Neuronal stem cell (in vitro differentiated cells): ENCODE results near the gene ATIC.

Source experiments
- DNase-seq: peaks from one replicate; pipeline ENCODE4 v3.0.0-alpha.2; 2013; ENCODE audit warnings: low spot score
- H2AFZ ChIP-seq: one replicate; pipeline ENCODE4 v1.6.1; 2013; ENCODE audit warnings: mild to moderate bottlenecking, low read length, inconsistent platforms
- H2AK5ac ChIP-seq: 2 replicates; pipeline ENCODE4 v1.6.1; 2013; ENCODE audit warnings: low read depth, mild to moderate bottlenecking, inconsistent platforms, low read length, moderate library complexity, mixed read lengths
- H2BK120ac ChIP-seq: 2 replicates; pipeline ENCODE4 v1.6.1; 2013; ENCODE audit warnings: low read depth, mild to moderate bottlenecking, inconsistent platforms, low read length, moderate library complexity, mixed read lengths
- H2BK12ac ChIP-seq: one replicate; pipeline ENCODE4 v1.6.1; 2013; ENCODE audit warnings: low read length, inconsistent platforms
- H2BK15ac ChIP-seq: 2 replicates; pipeline ENCODE4 v1.6.1; 2013; ENCODE audit warnings: mild to moderate bottlenecking, low read length, inconsistent platforms, mixed read lengths
- H2BK5ac ChIP-seq: one replicate; pipeline ENCODE4 v1.6.1; 2013; ENCODE audit warnings: inconsistent platforms, mild to moderate bottlenecking, low read length, moderate library complexity
- H3K14ac ChIP-seq: one replicate; pipeline ENCODE4 v1.6.1; 2013; ENCODE audit warnings: low read length, inconsistent platforms
- H3K18ac ChIP-seq: 2 replicates; pipeline ENCODE4 v1.6.1; 2013; ENCODE audit warnings: low read length, inconsistent platforms
- H3K23ac ChIP-seq: 2 replicates; pipeline ENCODE4 v1.6.1; 2013; ENCODE audit warnings: low read depth, mild to moderate bottlenecking, mixed read lengths, low read length, inconsistent platforms; ENCODE audit not compliant: poor library complexity
- H3K27ac ChIP-seq: replicated peaks from 3 replicates; pipeline ENCODE4 v1.5.1; 2013; ENCODE audit warnings: low read length, inconsistent platforms
- H3K27me3 ChIP-seq, 3 experiments: 2 replicates each; pipeline ENCODE4 v1.6.1; 2013; ENCODE audit warnings: low read length in 3 of 3, mild to moderate bottlenecking in 2 of 3, inconsistent platforms in 1 of 3, low read depth in 1 of 3, mixed read lengths in 1 of 3, moderate library complexity in 1 of 3; ENCODE audit not compliant: control insufficient read depth in 3 of 3, insufficient read depth in 3 of 3
- H3K36me3 ChIP-seq, 2 donors: replicated peaks in 1 of 2; 2 replicates each; pipeline ENCODE4 v1.6.1; 2013; ENCODE audit warnings: low read length in 2 of 2; ENCODE audit not compliant: control insufficient read depth in 2 of 2, insufficient read depth in 2 of 2
- H3K4ac ChIP-seq: 2 replicates; pipeline ENCODE4 v1.6.1; 2013; ENCODE audit warnings: inconsistent platforms, mild to moderate bottlenecking, low read length, moderate library complexity
- H3K4me1 ChIP-seq, 2 donors: 1 replicate in 1 of 2; 2 replicates in 1 of 2; pipeline ENCODE4 v1.6.1; 2013; ENCODE audit warnings: low read length in 2 of 2, low read depth in 1 of 2; ENCODE audit not compliant: control insufficient read depth in 2 of 2, insufficient read depth in 1 of 2
- H3K4me2 ChIP-seq: one replicate; pipeline ENCODE4 v1.6.1; 2013; ENCODE audit warnings: mild to moderate bottlenecking, low read length, inconsistent platforms; ENCODE audit not compliant: insufficient read depth, poor library complexity, severe bottlenecking
- H3K4me3 ChIP-seq, 2 donors: 2 replicates each; pipeline ENCODE4 v1.5.1; 2013; ENCODE audit warnings: low read length in 2 of 2, mild to moderate bottlenecking in 2 of 2, inconsistent platforms in 1 of 2, moderate library complexity in 1 of 2
- H3K79me1 ChIP-seq: one replicate; pipeline ENCODE4 v1.6.1; 2013; ENCODE audit warnings: low read depth, mild to moderate bottlenecking, inconsistent platforms, low read length, moderate library complexity
- H3K9ac ChIP-seq: one replicate; pipeline ENCODE4 v1.6.1; 2013; ENCODE audit warnings: mild to moderate bottlenecking, low read depth, low read length, inconsistent platforms; ENCODE audit not compliant: poor library complexity
- H3K9me3 ChIP-seq, 2 donors: replicated peaks in 1 of 2; 2 replicates each; pipeline versions ENCODE3 to v1.6.1; 2013; ENCODE audit warnings: low read length in 2 of 2, mild to moderate bottlenecking in 2 of 2, inconsistent platforms in 1 of 2, low read depth in 1 of 2, mixed read lengths in 1 of 2, moderate library complexity in 1 of 2; ENCODE audit not compliant: control insufficient read depth in 2 of 2, insufficient read depth in 1 of 2
- H4K8ac ChIP-seq: one replicate; pipeline ENCODE4 v1.6.1; 2013; ENCODE audit warnings: low read depth, mild to moderate bottlenecking, inconsistent platforms, low read length, moderate library complexity
- H4K91ac ChIP-seq: one replicate; pipeline ENCODE4 v1.6.1; 2013; ENCODE audit warnings: low read length, low read depth, mild to moderate bottlenecking, inconsistent platforms; ENCODE audit not compliant: poor library complexity
- WGBS, 2 donors: extraction: QIAGEN DNeasy Blood & Tissue Kit; methylation state at CpG; one replicate each; pipeline ENCODE4 v1.1.7; 2013; ENCODE audit warnings: missing lambda C conversion rate in 2 of 2, mixed read lengths in 1 of 2; ENCODE audit not compliant: insufficient read length in 2 of 2, insufficient replicate concordance in 1 of 2; ENCODE audit errors: extremely low coverage in 2 of 2; 5-methylcytosine and 5-hydroxymethylcytosine counted together

The ATIC gene

GRCh38 chr2:215356948-215357461 lies 45.1 kb downstream of the ATIC start:
- H2BK120ac ChIP-seq = no peak overlapping the region
- no CpG with 5 or more reads among the region's 9 CpGs for WGBS, 2 donors
- no peaks in the 10 kb centered on the region for H3K9me3 ChIP-seq
- H2AK5ac ChIP-seq = no peak overlapping the region
- peaks cover 2 to 20% of the 10 kb centered on the region in 2 donors for H3K36me3 ChIP-seq
- no peak overlapping the region for H3K18ac ChIP-seq
- no peak overlapping the region for H2AFZ ChIP-seq
- H3K4me3 ChIP-seq = no peak overlapping the region
- H2BK15ac ChIP-seq = no peak overlapping the region
- H3K23ac ChIP-seq = no peak overlapping the region
- H3K4ac ChIP-seq = no peak overlapping the region
- H4K91ac ChIP-seq = no peak overlapping the region
- H3K9ac ChIP-seq = no peak overlapping the region
- H3K4me1 ChIP-seq = no peaks in the 10 kb centered on the region
- no peak for DNase-seq
- H2BK12ac ChIP-seq = no peak overlapping the region
- no peak overlapping the region for H3K27ac ChIP-seq
- H4K8ac ChIP-seq = no peak overlapping the region
- no peak overlapping the region for H3K4me2 ChIP-seq
- H3K79me1 ChIP-seq = no peaks in the 10 kb centered on the region
- H3K14ac ChIP-seq = no peak overlapping the region
- H2BK5ac ChIP-seq = no peak overlapping the region
- no peaks in the 10 kb centered on the region for H3K27me3 ChIP-seq

GRCh38 chr2:215357660-215358059 lies 45.8 kb downstream of the ATIC start:
- Histone ChIP-seq H3K18ac (no peak overlapping the region), H3K27me3 (no peaks in the 10 kb centered on the region), H3K14ac (no peak overlapping the region), H2BK5ac (no peak overlapping the region), H4K91ac (no peak overlapping the region), H3K4me1 (no peaks in the 10 kb centered on the region), H2BK15ac (no peak overlapping the region), H2BK120ac (no peak overlapping the region), H3K9me3 (no peaks in the 10 kb centered on the region), H3K4me3 (no peak overlapping the region), H3K27ac (no peak overlapping the region), H4K8ac (no peak overlapping the region), H3K9ac (no peak overlapping the region), H3K36me3 (peaks cover 4 to 26% of the 10 kb centered on the region in 2 donors), H2AFZ (no peak overlapping the region), H3K4ac (no peak overlapping the region), H3K79me1 (no peaks in the 10 kb centered on the region), H2BK12ac (no peak overlapping the region), H2AK5ac (no peak overlapping the region), H3K23ac (no peak overlapping the region), H3K4me2 (no peak overlapping the region)
- WGBS, 2 donors = no CpG with 5 or more reads among the region's 3 CpGs
- DNase-seq = no peak

- Histone ChIP-seq H2BK120ac (no peak overlapping the region), H3K4ac (no peak overlapping the region), H3K9ac (no peak overlapping the region), H3K18ac (no peak overlapping the region), H2BK15ac (no peak overlapping the region), H3K9me3 (no peaks in the 10 kb centered on the region), H3K4me1 (no peaks in the 10 kb centered on the region), H3K36me3 (peaks cover 8 to 33% of the 10 kb centered on the region in 2 donors), H4K8ac (no peak overlapping the region), H3K4me3 (no peak overlapping the region), H3K27me3 (no peaks in the 10 kb centered on the region), H2BK5ac (no peak overlapping the region), H3K4me2 (no peak overlapping the region), H3K27ac (no peak overlapping the region), H4K91ac (no peak overlapping the region), H2AFZ (no peak overlapping the region), H2AK5ac (no peak overlapping the region), H3K14ac (no peak overlapping the region), H3K23ac (no peak overlapping the region), H2BK12ac (no peak overlapping the region), H3K79me1 (peaks cover 2% of the 10 kb centered on the region)
- DNase-seq = no peak
- WGBS, 2 donors = no CpG with 5 or more reads among the region's 4 CpGs
Observed at GRCh38 chr2:215358312-215358845, 46.5 kb downstream of the ATIC start.

GRCh38 chr2:215358891-215359575 lies 47.2 kb downstream of the ATIC start:
- Histone ChIP-seq H3K4ac (no peak overlapping the region), H3K79me1 (peaks cover 4% of the 10 kb centered on the region), H2BK120ac (no peak overlapping the region), H3K18ac (no peak overlapping the region), H3K27ac (no peak overlapping the region), H2BK5ac (no peak overlapping the region), H2AFZ (no peak overlapping the region), H3K14ac (no peak overlapping the region), H3K4me1 (no peaks in the 10 kb centered on the region), H4K91ac (no peak overlapping the region), H3K9me3 (no peaks in the 10 kb centered on the region), H2AK5ac (no peak overlapping the region), H4K8ac (no peak overlapping the region), H3K9ac (no peak overlapping the region), H3K23ac (no peak overlapping the region), H3K36me3 (peaks cover 10 to 40% of the 10 kb centered on the region in 2 donors), H3K27me3 (no peaks in the 10 kb centered on the region), H2BK15ac (no peak overlapping the region), H3K4me3 (no peak overlapping the region), H3K4me2 (no peak overlapping the region), H2BK12ac (no peak overlapping the region)
- WGBS, 2 donors = no CpG with 5 or more reads among the region's 15 CpGs
- no peak for DNase-seq
